IPS-20b (cell line): ENCODE measurements around the gene ANAPC16.

ENCODE experiments used
- H3K27ac ChIP-seq: one replicate; pipeline ENCODE4 v1.5.1; 2013; ENCODE audit warnings: low read length
- H3K27me3 ChIP-seq: 2 replicates; pipeline ENCODE4 v1.6.1; 2013; ENCODE audit warnings: mild to moderate bottlenecking, low read length, inconsistent platforms; ENCODE audit not compliant: insufficient read depth
- H3K36me3 ChIP-seq: 2 replicates; pipeline ENCODE4 v1.6.1; 2013; ENCODE audit warnings: low read depth, mild to moderate bottlenecking, inconsistent platforms, low read length, moderate library complexity; ENCODE audit not compliant: insufficient read depth
- H3K4me1 ChIP-seq: 2 replicates; pipeline ENCODE4 v1.6.1; 2013; ENCODE audit warnings: mild to moderate bottlenecking, control low read depth, inconsistent platforms, low read length, moderate library complexity; ENCODE audit not compliant: insufficient read depth
- H3K4me3 ChIP-seq: 2 replicates; pipeline ENCODE4 v1.5.1; 2013; ENCODE audit warnings: mild to moderate bottlenecking, low read length, inconsistent platforms
- H3K9ac ChIP-seq: 2 replicates; pipeline ENCODE4 v1.6.1; 2013; ENCODE audit warnings: low read depth, mild to moderate bottlenecking, inconsistent platforms, low read length, moderate library complexity
- H3K9me3 ChIP-seq: 2 replicates; pipeline ENCODE4 v1.6.1; 2013; ENCODE audit warnings: mild to moderate bottlenecking, low read depth, low read length, inconsistent platforms; ENCODE audit not compliant: insufficient read depth

Gene ANAPC16

DNA sequence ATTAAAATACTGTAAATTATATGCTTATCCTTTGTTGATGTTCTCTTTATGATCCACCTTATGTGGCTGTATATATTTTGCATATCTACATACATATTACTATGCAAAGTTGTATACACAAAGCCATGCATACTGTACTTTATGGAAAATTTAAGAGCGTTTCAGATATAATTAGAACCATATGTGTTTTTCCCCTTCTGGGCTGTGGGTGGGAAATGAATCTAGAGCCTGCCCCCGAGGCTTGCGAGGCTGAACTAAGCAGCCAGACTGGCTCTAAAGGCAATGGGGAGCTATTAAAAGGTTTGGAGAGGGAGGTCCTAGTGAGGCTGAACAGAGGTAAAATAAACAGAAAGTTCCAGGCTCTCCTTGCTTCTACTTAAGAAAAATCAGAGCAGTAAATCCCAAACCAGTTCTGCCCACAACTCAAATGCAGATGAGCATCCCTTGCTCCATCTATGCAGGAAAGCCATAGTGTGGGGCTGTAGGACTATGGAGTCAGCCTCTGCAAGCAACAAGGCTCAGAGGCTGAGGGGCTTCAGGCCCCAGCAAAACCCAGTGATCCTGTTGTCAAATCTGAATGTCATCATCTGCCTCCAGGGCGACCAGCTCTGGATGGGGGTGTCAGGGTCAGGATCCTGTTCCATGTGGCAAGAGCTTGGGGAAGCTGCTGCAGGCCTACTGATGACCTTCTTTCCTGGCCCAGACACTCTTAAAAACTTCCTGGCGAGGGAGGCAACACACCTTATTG is 43.9 kb downstream of the ANAPC16 start:
- Histone ChIP-seq H3K9me3 (no peaks in the 10 kb centered on the region), H3K36me3 (no peaks in the 10 kb centered on the region), H3K27ac (peak overlapping the region; percentile 93), H3K4me3 (peak overlapping the region; percentile 54; the same call in 1 of the 2 replicates), H3K4me1 (peaks cover 35% of the 10 kb centered on the region), H3K9ac (peak overlapping the region; percentile 90), H3K27me3 (no peaks in the 10 kb centered on the region)

DNA sequence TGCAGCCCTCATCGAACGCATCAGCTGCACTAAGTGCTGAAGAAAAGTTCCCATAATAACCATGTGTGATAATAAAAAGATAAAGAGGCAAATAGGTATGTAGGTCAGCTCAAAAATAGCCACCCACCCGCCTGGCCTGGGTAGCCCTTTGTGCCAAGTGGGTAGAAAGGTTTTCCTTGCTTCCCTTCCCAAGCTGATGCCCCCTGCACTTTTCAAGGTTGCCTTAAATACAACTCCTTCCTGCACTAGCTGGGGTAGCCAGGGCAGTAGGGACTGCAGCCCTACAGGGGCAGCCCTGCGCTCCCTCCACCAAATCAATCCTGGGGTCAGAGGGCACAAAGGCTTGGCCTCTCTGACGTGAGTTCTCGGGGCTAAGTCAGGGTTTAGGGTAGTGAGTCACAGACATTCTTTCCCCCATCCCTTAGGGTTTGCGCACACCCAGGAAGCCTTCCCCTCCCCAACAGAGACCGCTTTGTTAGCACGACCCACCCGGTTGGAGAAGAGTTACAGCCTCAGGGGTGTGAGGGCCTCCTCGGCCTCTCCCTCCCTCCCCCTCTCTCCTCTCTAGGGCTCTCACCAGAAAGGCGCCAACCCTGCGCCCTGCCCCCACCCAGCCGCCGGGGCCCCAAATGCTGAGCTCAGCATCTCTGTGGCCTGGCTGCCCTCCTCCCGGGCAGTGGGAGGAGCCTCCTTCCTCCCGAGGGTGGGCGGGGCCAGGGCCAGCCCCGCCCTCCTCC is 44.6 kb downstream of the ANAPC16 start:
- Histone ChIP-seq H3K36me3 (no peaks in the 10 kb centered on the region), H3K4me1 (peaks cover 27% of the 10 kb centered on the region), H3K9me3 (no peaks in the 10 kb centered on the region), H3K4me3 (peak overlapping the region; percentile 70; the same call in 1 of the 2 replicates), H3K27me3 (no peaks in the 10 kb centered on the region), H3K27ac (peak overlapping the region; percentile 93), H3K9ac (peak overlapping the region; percentile 90)

DNA sequence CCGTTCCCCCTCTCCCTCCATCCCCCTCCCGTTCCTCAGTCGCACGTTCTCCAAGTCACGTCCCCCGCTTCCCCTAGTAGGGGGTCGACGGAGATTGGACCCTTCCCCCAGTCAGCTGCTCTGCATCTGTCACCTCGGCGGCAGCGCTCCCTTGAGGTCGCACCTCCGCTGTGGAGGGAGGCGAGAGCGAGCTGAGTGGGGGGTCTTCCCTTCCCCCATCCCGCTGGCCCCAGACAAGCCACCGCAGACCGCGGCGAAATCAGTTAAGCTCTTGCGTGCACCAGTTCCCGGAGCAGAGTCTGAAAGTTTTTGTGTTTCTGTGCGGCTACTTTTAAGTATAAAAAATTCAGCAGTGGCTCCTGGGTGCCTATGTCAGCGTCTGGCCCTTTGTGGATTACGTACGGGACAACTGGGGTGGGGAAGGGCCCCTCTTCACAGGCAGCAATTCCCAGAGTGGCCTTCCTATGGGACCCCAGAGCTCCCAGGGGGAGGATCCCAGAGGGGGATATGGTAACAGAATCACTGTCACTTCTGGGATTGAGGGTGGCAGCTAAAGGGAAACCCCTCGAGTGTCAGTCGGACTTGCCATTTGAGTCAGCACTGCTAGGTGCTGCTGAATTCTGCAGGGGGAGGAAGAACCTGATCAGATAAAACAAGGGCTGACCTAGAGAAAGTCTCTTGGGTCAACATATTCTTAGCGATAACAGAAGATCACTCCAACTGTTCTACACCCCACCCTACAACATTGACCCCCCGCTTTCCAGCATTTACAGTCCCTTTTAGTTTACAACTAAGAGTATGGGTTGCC is 45.4 kb downstream of the ANAPC16 start:
- H3K9ac ChIP-seq, result peak overlapping the region; percentile 90
- peak overlapping the region; percentile 68 for H3K27ac ChIP-seq

DNA sequence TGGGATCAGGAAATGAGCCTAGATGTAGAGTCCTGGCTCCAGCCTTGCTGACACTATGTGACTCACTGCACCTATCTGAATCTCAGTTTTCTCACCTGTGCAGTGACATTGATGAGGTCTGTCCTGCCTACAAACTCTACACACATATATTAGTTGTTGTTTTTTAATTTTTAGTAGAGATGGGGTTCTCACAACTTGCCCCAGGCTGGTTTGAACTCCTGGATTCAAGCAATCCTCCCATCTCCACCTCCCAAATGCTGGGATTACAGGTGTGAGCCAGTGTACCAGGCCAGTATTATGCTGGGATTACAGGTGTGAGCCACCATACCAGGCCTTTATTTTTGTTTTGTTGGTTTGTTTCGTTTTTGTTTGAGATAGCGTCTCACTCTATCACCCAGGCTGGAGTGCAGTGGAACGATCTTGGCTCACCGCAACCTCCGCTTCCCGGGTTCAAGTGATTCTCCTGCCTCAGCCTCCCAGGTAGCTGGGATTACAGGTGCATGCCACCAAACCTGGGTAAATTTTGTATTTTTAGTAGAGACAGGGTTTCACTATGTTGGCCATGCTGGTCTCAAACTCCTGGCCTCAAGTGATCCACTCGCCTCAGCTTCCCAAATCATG is 46.1 kb downstream of the ANAPC16 start:
- Histone ChIP-seq H3K36me3 (no peaks in the 10 kb centered on the region), H3K4me3 (peak overlapping the region; percentile 70), H3K9me3 (no peaks in the 10 kb centered on the region), H3K9ac (peak overlapping the region; percentile 90; the same call in 1 of the 2 replicates), H3K4me1 (peaks cover 27% of the 10 kb centered on the region), H3K27me3 (no peaks in the 10 kb centered on the region), H3K27ac (no peak overlapping the region)

More for the DNA sequence above, 45.4 kb downstream of the ANAPC16 start:
- H3K27me3 ChIP-seq, result no peaks in the 10 kb centered on the region
- no peaks in the 10 kb centered on the region for H3K36me3 ChIP-seq
- H3K4me1 ChIP-seq, result peaks cover 27% of the 10 kb centered on the region
- no peaks in the 10 kb centered on the region for H3K9me3 ChIP-seq
- H3K4me3 ChIP-seq, result peak overlapping the region; percentile 70

DNA sequence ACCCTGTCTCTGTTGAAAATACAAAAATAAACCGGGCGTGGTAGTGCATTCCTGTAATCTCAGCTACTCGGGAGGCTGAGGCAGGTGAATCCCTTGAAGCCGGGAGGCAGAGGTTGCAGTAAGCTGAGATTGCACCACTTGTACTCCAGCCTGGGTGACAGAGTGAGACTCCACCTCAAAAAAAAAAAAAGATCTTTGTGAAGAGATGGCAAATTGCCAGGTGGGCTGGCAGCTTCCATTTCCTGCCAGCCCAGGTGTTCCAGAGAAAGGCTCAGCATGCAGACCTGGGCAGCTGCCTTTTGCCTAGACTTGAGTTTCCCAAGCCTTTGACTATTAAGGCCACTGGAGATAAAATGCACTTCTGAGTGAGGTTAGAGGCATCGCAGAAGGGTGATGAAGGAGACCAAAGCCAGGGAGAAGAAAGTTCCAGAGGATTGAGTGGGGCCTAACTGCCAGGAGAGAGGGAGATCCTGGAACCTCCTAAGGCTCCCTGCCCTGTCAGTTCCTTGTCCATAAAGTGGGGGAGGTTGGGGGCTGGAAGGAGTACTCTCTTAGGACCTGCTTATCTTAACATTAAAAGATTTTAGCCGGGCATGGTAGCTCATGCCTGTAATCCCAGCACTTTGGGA is 47.9 kb downstream of the ANAPC16 start:
- no peaks in the 10 kb centered on the region for H3K36me3 ChIP-seq
- no peak overlapping the region for H3K9ac ChIP-seq
- H3K4me1 ChIP-seq, result peaks cover 27% of the 10 kb centered on the region
- no peaks in the 10 kb centered on the region for H3K27me3 ChIP-seq
- no peak overlapping the region for H3K27ac ChIP-seq
- no peaks in the 10 kb centered on the region for H3K9me3 ChIP-seq
- no peak overlapping the region for H3K4me3 ChIP-seq

DNA sequence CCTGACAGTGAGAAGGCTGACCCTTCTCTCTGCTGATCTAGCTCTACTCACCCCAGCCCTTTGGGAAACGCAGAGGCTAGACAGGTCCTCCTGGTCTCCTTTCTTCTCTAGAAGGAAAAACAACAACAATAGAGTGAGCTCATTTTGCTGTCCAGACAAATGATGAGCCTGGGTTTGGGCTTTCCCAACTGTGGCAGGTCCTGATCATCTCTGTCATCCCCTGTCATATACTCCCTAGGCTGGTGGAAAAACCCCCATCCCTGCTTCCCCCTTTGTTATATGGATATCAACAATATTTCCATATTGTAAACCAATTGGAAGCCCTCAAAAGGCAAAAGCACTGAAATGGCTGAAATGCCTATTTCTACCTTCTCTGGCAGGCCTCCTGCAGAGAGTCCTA is 48.7 kb downstream of the ANAPC16 start:
- Histone ChIP-seq H3K4me1 (peaks cover 24% of the 10 kb centered on the region), H3K27ac (no peak overlapping the region), H3K27me3 (no peaks in the 10 kb centered on the region), H3K9me3 (no peaks in the 10 kb centered on the region), H3K4me3 (no peak overlapping the region), H3K9ac (no peak overlapping the region), H3K36me3 (no peaks in the 10 kb centered on the region)

DNA sequence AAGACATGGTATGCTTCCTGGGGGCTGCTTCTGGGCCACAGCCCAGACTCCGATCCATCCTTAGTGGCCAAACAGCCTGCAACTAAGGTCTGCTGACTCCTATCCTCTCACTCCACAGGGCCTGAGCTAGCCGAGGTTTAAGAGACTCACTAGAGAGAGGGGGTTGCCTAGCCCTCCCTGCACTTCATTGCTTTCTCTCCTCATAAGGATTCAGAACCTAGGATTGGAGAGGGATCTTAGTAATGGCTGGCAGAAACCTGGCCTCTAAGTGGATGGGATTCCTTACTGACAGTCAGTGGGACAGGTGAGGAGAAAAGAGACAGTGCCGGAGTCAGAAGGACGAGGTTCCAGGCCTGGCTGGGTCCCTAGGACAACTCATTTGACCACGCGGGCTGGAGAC is 49.7 kb downstream of the ANAPC16 start:
- H3K9me3 ChIP-seq, result no peaks in the 10 kb centered on the region
- no peaks in the 10 kb centered on the region for H3K36me3 ChIP-seq
- H3K4me1 ChIP-seq, result peaks cover 14% of the 10 kb centered on the region
- H3K4me3 ChIP-seq, result no peak overlapping the region
- no peaks in the 10 kb centered on the region for H3K27me3 ChIP-seq
- H3K9ac ChIP-seq, result no peak overlapping the region
- H3K27ac ChIP-seq, result no peak overlapping the region

DNA sequence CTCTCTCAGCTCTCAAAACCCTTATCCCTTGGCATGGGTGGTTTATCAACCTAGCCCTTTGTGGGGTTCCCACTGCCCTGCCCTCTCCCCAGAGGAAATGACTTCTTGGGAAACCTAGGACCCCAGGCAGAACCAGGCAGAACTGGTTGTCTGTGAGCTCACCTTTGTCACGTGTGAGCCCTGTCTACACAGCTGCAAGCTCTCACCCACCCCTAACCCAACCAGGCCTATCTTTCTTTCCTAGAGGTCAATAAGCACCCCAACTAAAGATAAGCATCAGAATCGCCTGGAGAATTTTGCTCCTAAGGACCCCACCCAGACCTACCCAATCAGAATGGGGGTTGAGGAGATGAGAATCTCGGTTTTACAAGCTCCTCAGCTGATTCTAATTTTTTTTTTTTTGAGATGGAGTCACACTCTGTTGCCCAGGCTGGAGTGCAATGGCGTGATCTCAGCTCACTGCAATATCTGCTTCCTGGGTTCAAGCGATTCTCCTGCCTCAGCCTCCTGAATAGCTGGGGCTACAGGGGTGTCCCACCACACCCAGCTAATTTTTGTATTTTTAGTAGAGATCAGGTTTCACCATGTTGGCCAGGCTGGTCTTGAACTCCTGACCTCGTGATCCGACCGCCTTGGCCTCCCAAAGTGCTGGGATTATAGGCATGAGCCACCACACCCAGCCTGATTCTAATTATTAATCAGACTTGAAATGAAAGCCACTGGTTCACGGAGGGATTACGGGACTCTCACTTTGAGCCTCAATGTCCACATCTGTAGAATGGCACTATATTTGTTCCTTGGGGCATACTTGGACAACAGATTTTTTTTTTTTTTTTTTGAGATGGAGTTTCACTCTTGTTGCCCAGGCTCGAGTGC is 50.4 kb downstream of the ANAPC16 start:
- Histone ChIP-seq H3K27ac (no peak overlapping the region), H3K9ac (no peak overlapping the region), H3K36me3 (no peaks in the 10 kb centered on the region), H3K27me3 (no peaks in the 10 kb centered on the region), H3K9me3 (no peaks in the 10 kb centered on the region), H3K4me1 (peaks cover 17% of the 10 kb centered on the region), H3K4me3 (no peak overlapping the region)

DNA sequence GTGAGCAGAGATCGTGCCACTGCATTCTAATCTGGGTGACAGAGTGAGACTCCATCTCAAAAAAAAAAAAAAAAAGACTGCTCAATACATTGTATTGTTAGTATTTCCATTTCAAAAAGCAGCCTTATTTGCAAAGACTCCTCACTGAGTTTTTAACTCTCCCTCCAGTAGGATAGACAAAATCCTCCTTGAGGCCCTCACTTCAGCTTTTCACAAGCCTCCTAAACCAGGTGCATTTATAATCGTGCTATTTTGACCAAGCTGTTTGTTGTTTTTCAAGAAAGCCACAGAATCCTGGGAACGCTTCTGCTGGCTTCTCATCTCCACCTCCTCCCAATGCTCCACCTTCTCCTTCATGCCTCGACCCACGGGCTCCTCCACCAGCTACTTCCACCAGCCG is 51.6 kb downstream of the ANAPC16 start:
- H3K9ac ChIP-seq, result peak overlapping the region; percentile 55
- peaks cover 10% of the 10 kb centered on the region; the same call in 1 of the 2 replicates for H3K4me1 ChIP-seq
- H3K27me3 ChIP-seq, result no peaks in the 10 kb centered on the region
- H3K4me3 ChIP-seq, result peak overlapping the region; percentile 27; the same call in 1 of the 2 replicates
- H3K9me3 ChIP-seq, result no peaks in the 10 kb centered on the region
- no peak overlapping the region for H3K27ac ChIP-seq
- H3K36me3 ChIP-seq, result no peaks in the 10 kb centered on the region

DNA sequence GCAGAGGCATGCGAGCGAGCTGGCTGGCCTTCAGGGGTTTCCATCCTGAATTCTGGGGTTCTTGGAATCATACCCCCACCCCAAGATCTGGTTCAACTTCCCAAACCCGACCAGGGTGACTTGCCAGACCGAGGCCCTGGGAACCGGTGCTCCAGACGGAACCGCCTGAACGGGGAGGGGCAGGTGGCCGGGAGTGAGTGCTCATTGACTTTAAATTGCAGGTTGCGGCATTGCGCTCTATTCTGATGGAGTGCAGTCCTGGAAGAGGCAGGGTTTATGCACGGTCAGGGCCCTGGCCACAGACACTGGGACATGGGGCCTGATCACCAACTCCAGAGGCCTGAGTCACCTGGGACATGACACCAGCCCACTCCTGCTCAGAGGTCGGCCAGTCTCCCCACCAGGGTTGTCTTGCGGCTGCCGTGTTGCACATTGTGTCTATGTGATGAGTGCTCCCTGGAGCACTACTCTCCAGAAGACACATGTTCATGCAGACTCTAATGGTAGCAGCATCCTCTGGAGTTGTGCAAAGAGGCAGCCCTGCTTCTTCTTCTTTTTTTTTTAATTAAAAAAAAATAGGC is 52.1 kb downstream of the ANAPC16 start:
- no peaks in the 10 kb centered on the region for H3K36me3 ChIP-seq
- H3K9ac ChIP-seq, result peak overlapping the region; percentile 55
- H3K27ac ChIP-seq, result no peak overlapping the region
- H3K9me3 ChIP-seq, result no peaks in the 10 kb centered on the region
- peaks cover 10% of the 10 kb centered on the region; the same call in 1 of the 2 replicates for H3K4me1 ChIP-seq
- no peaks in the 10 kb centered on the region for H3K27me3 ChIP-seq
- H3K4me3 ChIP-seq, result peak overlapping the region; percentile 27; the same call in 1 of the 2 replicates
